Retinal pigment epithelial cell (primary cell): ENCODE measurements around the gene WWTR1.

ENCODE experiments used
- DNase-seq: peaks from one replicate; pipeline ENCODE4 v3.0.0-alpha.2; 2010; ENCODE audit warnings: low read depth
- H3K4me3 ChIP-seq: 2 replicates; pipeline ENCODE4 v1.5.1; 2011; ENCODE audit warnings: mild to moderate bottlenecking, low read length, control low read depth, moderate library complexity
- TF ChIP-seq, protein P1 (sequence below): conservative IDR thresholded peaks from 2 replicates; pipeline ENCODE4 v1.5.1; 2011; ENCODE audit warnings: low read depth, low read length, control low read depth, inconsistent platforms

Gene WWTR1

DNA sequence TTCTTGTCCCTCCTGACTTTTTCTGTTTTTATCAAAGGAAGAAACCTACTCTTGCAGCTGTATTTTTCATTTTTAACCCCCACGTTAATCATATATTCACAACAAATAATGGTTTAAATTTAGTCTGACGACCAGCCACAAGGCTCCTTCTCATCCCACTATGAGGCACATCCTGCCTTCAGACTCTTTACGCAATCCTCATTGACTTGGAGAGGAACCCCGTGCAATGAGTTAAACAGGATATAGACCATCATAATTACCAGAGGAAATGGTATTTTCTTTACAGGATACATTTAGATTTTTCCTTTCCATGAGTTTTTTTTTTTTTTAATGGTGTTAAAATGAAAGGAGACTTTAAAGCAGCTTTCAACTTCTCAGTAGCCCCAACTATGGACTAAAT, 68.5 kb downstream of the WWTR1 start:
- TF ChIP-seq, protein P1, sequence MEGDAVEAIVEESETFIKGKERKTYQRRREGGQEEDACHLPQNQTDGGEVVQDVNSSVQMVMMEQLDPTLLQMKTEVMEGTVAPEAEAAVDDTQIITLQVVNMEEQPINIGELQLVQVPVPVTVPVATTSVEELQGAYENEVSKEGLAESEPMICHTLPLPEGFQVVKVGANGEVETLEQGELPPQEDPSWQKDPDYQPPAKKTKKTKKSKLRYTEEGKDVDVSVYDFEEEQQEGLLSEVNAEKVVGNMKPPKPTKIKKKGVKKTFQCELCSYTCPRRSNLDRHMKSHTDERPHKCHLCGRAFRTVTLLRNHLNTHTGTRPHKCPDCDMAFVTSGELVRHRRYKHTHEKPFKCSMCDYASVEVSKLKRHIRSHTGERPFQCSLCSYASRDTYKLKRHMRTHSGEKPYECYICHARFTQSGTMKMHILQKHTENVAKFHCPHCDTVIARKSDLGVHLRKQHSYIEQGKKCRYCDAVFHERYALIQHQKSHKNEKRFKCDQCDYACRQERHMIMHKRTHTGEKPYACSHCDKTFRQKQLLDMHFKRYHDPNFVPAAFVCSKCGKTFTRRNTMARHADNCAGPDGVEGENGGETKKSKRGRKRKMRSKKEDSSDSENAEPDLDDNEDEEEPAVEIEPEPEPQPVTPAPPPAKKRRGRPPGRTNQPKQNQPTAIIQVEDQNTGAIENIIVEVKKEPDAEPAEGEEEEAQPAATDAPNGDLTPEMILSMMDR, result no peak
- DNase-seq, result no peak
- H3K4me3 ChIP-seq, result no peak overlapping the region

DNA sequence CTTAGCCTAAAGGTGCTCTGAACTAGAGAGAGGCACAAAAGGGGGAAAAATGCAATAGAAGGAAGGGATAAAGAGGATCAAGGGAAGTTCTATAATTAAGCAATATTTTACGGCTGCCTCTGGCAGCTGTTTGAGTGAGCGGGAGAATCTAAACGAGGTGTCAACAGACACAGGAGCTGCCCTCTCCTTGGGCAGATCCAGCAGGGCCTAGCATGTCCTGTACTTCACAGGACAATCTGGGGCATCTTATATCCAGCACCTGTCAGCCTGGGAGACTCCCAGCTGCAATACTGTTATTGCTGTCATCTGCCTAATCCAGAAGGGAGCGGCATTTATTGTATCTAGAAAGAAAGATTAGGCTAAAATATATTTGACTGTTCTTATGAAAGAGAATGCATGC, 68.9 kb downstream of the WWTR1 start:
- TF ChIP-seq, protein P1, result no peak
- DNase-seq, result no peak
- H3K4me3 ChIP-seq, result no peak overlapping the region

DNA sequence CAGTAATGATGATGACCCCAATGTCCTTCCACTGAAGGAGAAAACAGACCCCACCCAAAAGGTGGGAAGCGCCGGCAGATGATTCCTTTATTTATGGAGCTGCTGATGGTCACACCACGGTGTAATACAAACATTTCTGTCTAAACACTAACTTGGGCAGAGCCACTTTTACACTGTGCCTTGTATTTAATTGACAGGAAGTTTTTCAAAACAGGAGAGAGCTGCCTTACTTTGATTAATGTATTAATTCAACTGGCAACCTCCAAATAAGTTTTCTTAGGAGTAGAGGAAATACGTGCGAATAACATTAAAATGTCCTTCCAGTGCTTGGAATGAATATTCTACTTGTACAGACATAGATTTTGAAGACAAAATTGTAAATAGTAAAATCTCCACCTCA, 70.4 kb downstream of the WWTR1 start:
- TF ChIP-seq, protein P1, result no peak
- no peak overlapping the region for H3K4me3 ChIP-seq
- no peak for DNase-seq

DNA sequence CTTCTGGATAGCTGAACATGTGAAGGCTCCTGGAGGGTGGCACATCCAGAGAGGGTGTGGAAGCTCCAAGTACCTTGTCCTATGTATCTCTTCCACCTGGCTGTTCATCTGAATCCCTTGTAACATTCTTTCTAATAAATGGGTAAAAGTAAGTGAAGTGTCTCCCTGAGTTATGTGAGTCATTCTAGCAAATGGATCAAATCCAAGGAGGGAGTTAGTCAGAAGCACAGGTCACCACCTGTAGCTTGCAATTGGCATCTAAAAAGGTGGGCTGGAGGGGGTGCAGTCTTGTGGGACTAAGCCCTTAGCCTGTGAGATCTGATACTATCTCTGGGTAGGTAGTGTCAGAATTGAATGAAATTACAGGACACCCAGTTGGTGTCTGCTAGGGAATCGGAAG, 71.0 kb downstream of the WWTR1 start:
- no peak overlapping the region for H3K4me3 ChIP-seq
- TF ChIP-seq, protein P1, result no peak
- no peak for DNase-seq

DNA sequence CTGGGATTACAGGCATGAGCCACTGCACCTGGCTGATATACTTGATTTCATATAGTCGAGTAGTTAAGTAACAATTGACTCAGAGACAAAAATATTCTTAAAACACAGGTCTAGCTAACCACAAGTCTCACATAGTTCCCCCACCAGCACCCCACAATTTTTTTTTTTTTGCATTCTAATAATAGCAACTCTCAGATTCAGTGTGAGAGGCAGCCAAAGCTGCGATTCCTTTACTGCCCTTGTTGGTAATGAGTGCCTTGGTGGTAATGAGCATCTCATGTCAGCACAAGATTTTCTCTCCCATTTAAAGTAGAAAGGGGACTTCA, 72.5 kb downstream of the WWTR1 start:
- TF ChIP-seq, protein P1, result no peak
- no peak for DNase-seq
- H3K4me3 ChIP-seq, result no peak overlapping the region

DNA sequence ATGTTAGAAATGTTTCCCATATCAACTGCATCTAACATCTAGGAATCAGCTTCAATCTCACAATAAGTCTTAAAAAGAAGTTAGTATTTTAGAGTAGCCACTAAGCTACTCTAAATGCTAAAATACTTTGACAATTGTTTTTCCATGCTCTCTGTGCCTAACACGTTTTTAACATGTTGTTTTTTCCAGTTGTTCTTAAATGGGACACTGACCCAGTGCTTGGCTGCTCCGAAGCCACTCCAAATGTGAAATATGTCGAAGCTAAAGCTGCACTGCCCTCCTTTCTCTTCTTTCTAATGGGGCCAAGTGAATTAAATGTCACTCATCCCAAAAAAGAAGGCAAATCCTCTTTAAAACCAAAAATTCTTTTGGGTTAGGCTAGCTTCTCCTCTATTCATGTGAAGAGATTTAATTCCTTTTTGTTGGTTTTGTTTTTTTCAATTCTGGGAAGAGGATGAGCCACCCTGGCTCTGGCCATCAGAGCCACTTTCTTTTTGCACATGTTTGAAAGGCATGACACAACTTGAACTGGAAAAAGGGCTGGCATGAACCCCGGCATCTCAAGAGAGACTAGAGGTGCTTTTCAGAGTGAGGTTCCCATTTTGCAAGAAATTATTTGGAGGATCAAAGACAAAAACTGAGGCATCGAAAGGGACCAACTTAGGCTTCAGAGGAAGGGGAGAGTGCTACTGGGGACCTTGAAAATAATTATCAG, 73.7 kb downstream of the WWTR1 start:
- no peak for DNase-seq
- no peak overlapping the region for H3K4me3 ChIP-seq
- TF ChIP-seq, protein P1, result no peak

DNA sequence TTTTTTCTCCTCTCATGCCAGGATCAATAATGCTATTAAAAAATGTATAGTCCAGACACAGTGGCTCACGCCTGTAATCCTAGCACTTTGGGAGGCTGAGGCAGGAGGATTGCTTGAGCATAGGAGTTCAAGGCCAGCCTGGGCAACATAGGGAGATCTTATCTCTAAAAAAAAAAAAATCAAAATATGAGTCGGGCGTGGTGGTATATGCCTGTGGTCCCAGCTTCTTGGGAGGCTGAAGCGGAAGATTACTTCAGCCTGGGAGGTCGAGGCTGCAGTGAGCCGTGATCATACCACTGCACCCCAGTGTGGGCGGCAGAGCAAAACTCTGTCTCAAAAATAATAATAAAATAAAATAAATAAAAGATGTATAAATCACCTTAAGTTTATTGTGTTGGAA, 75.4 kb downstream of the WWTR1 start:
- DNase-seq, result no peak
- TF ChIP-seq, protein P1, result no peak
- H3K4me3 ChIP-seq, result no peak overlapping the region
